ENCODE data around the gene CDPF1.
"Not testable (repeated sequence)": the region's sequence is repeated elsewhere in the genome, so short reads cannot be mapped to it uniquely, and the experiment has no call there.

Gene CDPF1

GRCh38 chr22:46224044-46224897 is 25.8 kb downstream of the CDPF1 start:
- no peak for DNase-seq

GRCh38 chr22:46220921-46221320 is 29.2 kb downstream of the CDPF1 start:
- DNase-seq: no peak

GRCh38 chr22:46219636-46220035 is 30.5 kb downstream of the CDPF1 start:
- no peak for DNase-seq

- no peak for DNase-seq
Observed at GRCh38 chr22:46214616-46215015, 35.5 kb downstream of the CDPF1 start.

- no peak for DNase-seq
Observed at GRCh38 chr22:46214149-46214548, 35.9 kb downstream of the CDPF1 start.

- DNase-seq: no peak
Observed at GRCh38 chr22:46213052-46213451, 37.0 kb downstream of the CDPF1 start.

GRCh38 chr22:46212195-46212594 is 37.9 kb downstream of the CDPF1 start:
- no peak for DNase-seq

- DNase-seq: no peak
Observed at GRCh38 chr22:46209262-46209661, 40.8 kb downstream of the CDPF1 start.

GRCh38 chr22:46203601-46203980 is 46.5 kb downstream of the CDPF1 start:
- DNase-seq: no peak

- no peak for DNase-seq
Observed at GRCh38 chr22:46202897-46203600, 47.0 kb downstream of the CDPF1 start.

- no peak for DNase-seq
Observed at GRCh38 chr22:46201059-46201757, 48.9 kb downstream of the CDPF1 start.

GRCh38 chr22:46198806-46199205 is 51.3 kb downstream of the CDPF1 start:
- not testable (repeated sequence) for DNase-seq

- DNase-seq: no peak
Observed at GRCh38 chr22:46198274-46198673, 51.8 kb downstream of the CDPF1 start.

- DNase-seq: no peak
Observed at GRCh38 chr22:46196278-46196677, 53.8 kb downstream of the CDPF1 start.

GRCh38 chr22:46195487-46196165 is 54.5 kb downstream of the CDPF1 start:
- no peak for DNase-seq

Data from left hindlimb (tissue), 1 donor.